ENCODE results near the gene CHSY1. TPM values are rescaled to one million over a fixed set of nuclear protein-coding genes. Genes with fewer than 3 reads are reported as not detected.

CHSY1 gene
- polyA plus RNA-seq, 2 of the 4 experiments (the other 2 are of a cell fraction), result 16.0 to 28.1 TPM

DNA sequence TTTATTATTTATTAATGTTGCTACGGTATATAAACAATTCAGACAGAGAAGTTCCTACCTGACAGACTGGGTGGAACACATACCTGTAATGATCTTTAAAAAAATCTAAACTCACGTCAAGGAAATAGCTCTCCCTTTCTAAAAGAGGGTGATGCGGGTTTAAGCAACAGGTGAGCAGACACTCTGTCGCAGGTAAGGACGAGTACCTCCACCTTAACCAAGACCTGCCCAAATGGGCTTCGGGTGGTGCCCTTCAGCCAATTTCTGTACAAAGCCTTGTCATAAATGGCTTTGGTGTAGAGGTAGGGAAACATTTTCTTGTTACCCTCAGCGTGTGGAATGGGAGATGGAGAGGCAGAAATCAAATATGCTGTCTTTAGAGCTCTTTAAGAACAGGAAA is 67.0 kb downstream of the CHSY1 start:
- POLR2A ChIA-PET, result no interaction called here
- ATAC-seq, result no peak
- DNase-seq (ENCODE audit: low read depth in 1 of 2, low spot score in 1 of 2), result no peak
- 95% methylated on average over 7 of the region's 7 CpGs for WGBS (ENCODE audit: missing lambda C conversion rate)
- TF ChIP-seq HOXA7 (CRISPR knock-in tag; IDR thresholded peaks at IDR 0.05) (no peak), PBX3 (IDR thresholded peaks at IDR 0.05) (no peak), FOXS1 (CRISPR knock-in tag; IDR thresholded peaks at IDR 0.05) (no peak), JUNB (IDR thresholded peaks at IDR 0.05) (no peak)
- no peak overlapping the region for H3K4me3 ChIP-seq
- no peak for FAIRE-seq
- H3K27ac ChIP-seq, result no peak overlapping the region
- peaks cover 7% of the 10 kb centered on the region; the same call in 1 of the 3 replicates for H3K4me1 ChIP-seq
- no peaks in the 10 kb centered on the region for H3K9me3 ChIP-seq
- CTCF ChIA-PET, result interaction anchor here (1.0 to 1.6 kb wide), 3 partner anchors 11 to 177 kb away, joined by 4 to 7 read pairs (median 6); no protein-coding TSS in a partner anchor
- H3K4me2 ChIP-seq, result no peak overlapping the region

GRCh38 chr15:101183931-101184305 is 67.9 kb downstream of the CHSY1 start:
- Histone ChIP-seq H3K4me2 (no peak overlapping the region), H3K9me3 (no peaks in the 10 kb centered on the region), H3K27ac (no peak overlapping the region), H3K4me1 (peaks cover 6% of the 10 kb centered on the region; the same call in 1 of the 3 replicates), H3K4me3 (no peak overlapping the region)
- FAIRE-seq (no peak), ATAC-seq (no peak), DNase-seq (ENCODE audit: low read depth in 1 of 2, low spot score in 1 of 2) (no peak)
- CTCF ChIA-PET, result interaction anchor here (1.0 to 1.5 kb wide), 2 partner anchors 11 to 176 kb away, joined by 4 to 7 read pairs; no protein-coding TSS in a partner anchor
- TF ChIP-seq NR3C1 (IDR thresholded peaks at IDR 0.05), result no peak
- TF ChIP-seq RFX5 (IDR thresholded peaks at IDR 0.05), result no peak
- no peak for TF ChIP-seq FOSL2 (IDR thresholded peaks at IDR 0.05)
- no peak for TF ChIP-seq FOSL2 (CRISPR knock-in tag; IDR thresholded peaks at IDR 0.05)
- no peak for TF ChIP-seq CBX2 (IDR thresholded peaks at IDR 0.05; ENCODE audit: borderline replicate concordance, low read depth)
- no peak for TF ChIP-seq TP53 (CRISPR knock-in tag; IDR thresholded peaks at IDR 0.05)
- no peak for TF ChIP-seq SMC3 (IDR thresholded peaks at IDR 0.05)
- POLR2A ChIA-PET, result no interaction called here
- WGBS (ENCODE audit: missing lambda C conversion rate), result 83% methylated on average over 5 of the region's 5 CpGs

- POLR2A ChIA-PET, result no interaction called here
- no peak for ATAC-seq
Measured at GRCh38 chr15:101183226-101183930, 68.5 kb downstream of the CHSY1 start.

More at GRCh38 chr15:101183226-101183930, 68.5 kb downstream of the CHSY1 start:
- no peak for DNase-seq (ENCODE audit: low read depth in 1 of 2, low spot score in 1 of 2)
- no peak overlapping the region for H3K27ac ChIP-seq
- peaks cover under 1% of the 10 kb centered on the region; the same call in 1 of the 3 replicates for H3K4me1 ChIP-seq
- FAIRE-seq, result no peak
- no peaks in the 10 kb centered on the region for H3K9me3 ChIP-seq
- H3K4me3 ChIP-seq, result no peak overlapping the region
- 87% methylated on average over 9 of the region's 9 CpGs for WGBS (ENCODE audit: missing lambda C conversion rate)
- H3K4me2 ChIP-seq, result no peak overlapping the region
- TF ChIP-seq RFX5 (IDR thresholded peaks at IDR 0.05) (no peak), HOXB13 (CRISPR knock-in tag; IDR thresholded peaks at IDR 0.05; ENCODE audit: low read depth) (no peak), HES2 (IDR thresholded peaks at IDR 0.05) (no peak), SREBF2 (IDR thresholded peaks at IDR 0.05) (no peak), HMGXB4 (CRISPR knock-in tag; IDR thresholded peaks at IDR 0.05; ENCODE audit: borderline replicate concordance) (no peak), TP53 (CRISPR knock-in tag; IDR thresholded peaks at IDR 0.05) (no peak), JUNB (IDR thresholded peaks at IDR 0.05) (no peak), EHMT2 (IDR thresholded peaks at IDR 0.05; ENCODE audit: low read depth) (no peak), KDM1A (IDR thresholded peaks at IDR 0.05; ENCODE audit: low read depth) (no peak), RAD21 (conservative IDR thresholded peaks at IDR 0.05 in 1 of 2, IDR thresholded peaks at IDR 0.05 in 1 of 2) (no peak), RARB (CRISPR knock-in tag; IDR thresholded peaks at IDR 0.05) (no peak), E2F6 (IDR thresholded peaks at IDR 0.05; ENCODE audit: borderline replicate concordance, low read depth) (no peak), ESRRA (IDR thresholded peaks at IDR 0.05; ENCODE audit: borderline replicate concordance, low read length) (no peak), RCOR1 (IDR thresholded peaks at IDR 0.05; ENCODE audit: low read depth, low read length) (no peak), HOXB5 (CRISPR knock-in tag; IDR thresholded peaks at IDR 0.05) (no peak)
- TF ChIP-seq, protein P1, sequence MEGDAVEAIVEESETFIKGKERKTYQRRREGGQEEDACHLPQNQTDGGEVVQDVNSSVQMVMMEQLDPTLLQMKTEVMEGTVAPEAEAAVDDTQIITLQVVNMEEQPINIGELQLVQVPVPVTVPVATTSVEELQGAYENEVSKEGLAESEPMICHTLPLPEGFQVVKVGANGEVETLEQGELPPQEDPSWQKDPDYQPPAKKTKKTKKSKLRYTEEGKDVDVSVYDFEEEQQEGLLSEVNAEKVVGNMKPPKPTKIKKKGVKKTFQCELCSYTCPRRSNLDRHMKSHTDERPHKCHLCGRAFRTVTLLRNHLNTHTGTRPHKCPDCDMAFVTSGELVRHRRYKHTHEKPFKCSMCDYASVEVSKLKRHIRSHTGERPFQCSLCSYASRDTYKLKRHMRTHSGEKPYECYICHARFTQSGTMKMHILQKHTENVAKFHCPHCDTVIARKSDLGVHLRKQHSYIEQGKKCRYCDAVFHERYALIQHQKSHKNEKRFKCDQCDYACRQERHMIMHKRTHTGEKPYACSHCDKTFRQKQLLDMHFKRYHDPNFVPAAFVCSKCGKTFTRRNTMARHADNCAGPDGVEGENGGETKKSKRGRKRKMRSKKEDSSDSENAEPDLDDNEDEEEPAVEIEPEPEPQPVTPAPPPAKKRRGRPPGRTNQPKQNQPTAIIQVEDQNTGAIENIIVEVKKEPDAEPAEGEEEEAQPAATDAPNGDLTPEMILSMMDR (IDR thresholded peaks at IDR 0.05), result no peak
- CTCF ChIA-PET, result no interaction called here

Measured in A549 (cell line).